ENCODE measurements around the gene MANSC4. TPM values are rescaled to one million over a fixed set of nuclear protein-coding genes. Genes with fewer than 3 reads are reported as not detected.

Gene MANSC4
- total RNA-seq, 1 donor from 2014 or later, result not detected

- no peak for DNase-seq (ENCODE audit: low spot score)
- intact Hi-C loops (cut with DNase I), result no loop called here
Observed at GRCh38 chr12:27802936-27803335, 22.9 kb upstream of the MANSC4 start.

GRCh38 chr12:27802511-27802910 is 22.5 kb upstream of the MANSC4 start:
- DNase-seq (ENCODE audit: low spot score), result no peak
- intact Hi-C loops (cut with DNase I), result no loop called here

DNA sequence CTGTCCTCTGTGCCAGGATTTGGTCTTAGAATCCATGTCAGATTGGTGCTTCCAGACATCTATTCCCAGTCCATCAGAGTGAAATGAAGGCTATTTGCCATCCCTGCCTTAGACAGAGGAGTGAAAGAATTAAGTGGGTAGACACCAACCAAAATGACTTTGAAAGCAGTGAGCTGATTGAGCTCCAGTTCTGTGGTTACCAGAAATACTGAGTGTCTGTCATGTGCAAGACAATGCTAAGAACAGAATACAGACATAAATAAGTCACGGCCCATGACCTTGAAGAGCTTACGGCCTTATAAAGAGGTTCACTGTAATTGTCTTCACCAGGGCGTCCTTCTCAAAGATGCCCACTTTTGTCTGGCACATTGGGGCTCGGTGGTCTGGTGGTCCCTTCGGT is 21.6 kb upstream of the MANSC4 start:
- intact Hi-C loops (cut with DNase I), result no loop called here
- DNase-seq (ENCODE audit: low spot score), result no peak

- no peak for DNase-seq (ENCODE audit: low spot score)
- intact Hi-C loops (cut with DNase I), result no loop called here
Observed at GRCh38 chr12:27800819-27801218, 20.8 kb upstream of the MANSC4 start.

GRCh38 chr12:27797301-27798025 is 17.4 kb upstream of the MANSC4 start:
- DNase-seq (ENCODE audit: low spot score), result no peak
- intact Hi-C loops (cut with DNase I), result no loop called here

- intact Hi-C loops (cut with DNase I), result no loop called here
- no peak for DNase-seq (ENCODE audit: low spot score)
Observed at GRCh38 chr12:27796128-27796527, 16.1 kb upstream of the MANSC4 start.

- DNase-seq (ENCODE audit: low spot score), result no peak
- intact Hi-C loops (cut with DNase I), result no loop called here
Observed at GRCh38 chr12:27794818-27795584, 15.0 kb upstream of the MANSC4 start.

- intact Hi-C loops (cut with DNase I), result no loop called here
Observed at GRCh38 chr12:27790179-27790578, 10.1 kb upstream of the MANSC4 start.

DNA sequence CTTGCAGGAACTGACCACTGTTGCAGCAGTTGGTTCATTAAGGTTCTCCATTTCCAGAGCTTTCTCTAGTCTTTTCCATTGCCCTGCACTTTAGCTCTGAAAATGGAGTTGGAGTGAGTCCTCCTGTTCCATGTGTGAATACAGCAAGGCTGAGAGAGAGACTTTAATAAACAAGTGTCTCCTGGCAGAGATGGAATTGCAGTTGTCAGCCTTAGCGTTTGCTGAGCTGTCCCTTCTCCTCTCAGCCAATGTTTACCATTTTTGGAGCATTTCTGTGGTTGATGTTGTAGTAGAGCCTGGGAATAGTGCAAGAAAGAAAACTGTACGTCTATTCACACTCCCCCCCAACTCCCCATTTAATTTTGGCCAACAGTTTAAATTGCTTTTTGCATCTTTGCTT is 7.5 kb upstream of the MANSC4 start:
- no peak for DNase-seq (ENCODE audit: low spot score)
- intact Hi-C loops (cut with DNase I), result no loop called here

More at GRCh38 chr12:27790179-27790578, 10.1 kb upstream of the MANSC4 start:
- no peak for DNase-seq (ENCODE audit: low spot score)

- intact Hi-C loops (cut with DNase I), result no loop called here
- DNase-seq (ENCODE audit: low spot score), result no peak
Observed at GRCh38 chr12:27785882-27786570, 6.0 kb upstream of the MANSC4 start.

DNA sequence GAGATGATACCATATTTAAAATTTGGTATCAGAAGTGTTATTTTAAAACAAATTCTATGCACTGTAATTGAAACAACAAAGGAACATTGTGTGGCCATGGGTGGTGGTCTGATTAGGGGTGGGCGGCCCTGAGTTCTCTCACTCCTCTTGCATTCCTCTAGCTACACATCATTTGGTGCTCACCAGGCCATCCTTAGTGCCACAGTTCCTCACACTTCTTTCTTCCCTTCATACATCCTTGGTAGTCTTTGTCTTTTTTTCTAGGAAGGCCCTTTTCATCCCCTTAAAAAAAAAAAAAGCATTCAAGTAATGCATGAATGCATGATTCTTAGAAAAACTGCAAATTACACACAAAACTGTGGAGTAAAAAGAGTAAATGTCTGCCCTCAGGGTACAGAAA is 2.4 kb upstream of the MANSC4 start:
- intact Hi-C loops (cut with DNase I), result no loop called here
- no peak for DNase-seq (ENCODE audit: low spot score)

GRCh38 chr12:27781680-27782079 is 1.6 kb upstream of the MANSC4 start:
- no peak for DNase-seq (ENCODE audit: low spot score)
- intact Hi-C loops (cut with DNase I), result loop anchor here (2.0 kb wide), 1 partner anchor 39 kb away; no protein-coding TSS in a partner anchor

DNA sequence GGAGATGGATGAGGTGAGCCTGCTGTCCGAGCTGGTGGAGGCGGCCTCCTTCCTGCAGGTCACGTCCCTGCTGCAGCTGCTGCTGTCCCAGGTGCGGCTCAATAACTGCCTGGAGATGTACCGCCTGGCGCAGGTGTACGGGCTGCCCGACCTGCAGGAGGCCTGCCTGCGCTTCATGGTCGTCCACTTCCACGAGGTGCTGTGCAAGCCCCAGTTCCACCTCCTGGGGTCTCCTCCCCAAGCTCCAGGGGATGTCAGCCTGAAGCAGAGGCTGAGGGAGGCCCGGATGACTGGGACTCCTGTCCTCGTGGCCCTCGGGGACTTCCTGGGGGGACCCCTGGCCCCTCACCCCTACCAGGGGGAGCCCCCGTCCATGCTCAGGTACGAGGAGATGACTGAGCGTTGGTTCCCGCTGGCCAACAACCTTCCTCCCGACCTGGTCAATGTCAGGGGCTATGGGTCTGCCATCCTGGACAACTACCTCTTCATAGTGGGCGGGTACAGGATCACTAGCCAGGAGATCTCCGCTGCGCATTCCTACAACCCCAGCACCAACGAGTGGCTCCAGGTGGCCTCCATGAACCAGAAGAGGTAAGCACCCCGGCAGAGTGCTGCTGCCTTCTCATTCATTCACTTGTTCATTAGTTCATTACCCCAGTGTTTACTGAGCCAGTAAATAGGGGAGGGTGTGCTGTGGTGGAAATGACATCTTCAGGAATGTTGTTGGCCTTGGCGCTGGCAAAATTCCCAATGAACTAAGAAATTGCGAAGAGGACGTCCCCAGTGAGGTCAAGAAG is 774 bp upstream of the MANSC4 start:
- intact Hi-C loops (cut with DNase I), result loop anchor here (2.0 kb wide), 1 partner anchor 40 kb away; no protein-coding TSS in a partner anchor
- DNase-seq (ENCODE audit: low spot score), result no peak

GRCh38 chr12:27779416-27779919 is 568 bp downstream of the MANSC4 start:
- no peak for DNase-seq (ENCODE audit: low spot score)

GRCh38 chr12:27778206-27778605 is 1.8 kb downstream of the MANSC4 start:
- intact Hi-C loops (cut with DNase I), result no loop called here
- DNase-seq (ENCODE audit: low spot score), result no peak

More at GRCh38 chr12:27779416-27779919, 568 bp downstream of the MANSC4 start:
- intact Hi-C loops (cut with DNase I), result no loop called here

- no peak for DNase-seq (ENCODE audit: low spot score)
- intact Hi-C loops (cut with DNase I), result no loop called here
Observed at GRCh38 chr12:27777141-27777540, 2.9 kb downstream of the MANSC4 start.

DNA sequence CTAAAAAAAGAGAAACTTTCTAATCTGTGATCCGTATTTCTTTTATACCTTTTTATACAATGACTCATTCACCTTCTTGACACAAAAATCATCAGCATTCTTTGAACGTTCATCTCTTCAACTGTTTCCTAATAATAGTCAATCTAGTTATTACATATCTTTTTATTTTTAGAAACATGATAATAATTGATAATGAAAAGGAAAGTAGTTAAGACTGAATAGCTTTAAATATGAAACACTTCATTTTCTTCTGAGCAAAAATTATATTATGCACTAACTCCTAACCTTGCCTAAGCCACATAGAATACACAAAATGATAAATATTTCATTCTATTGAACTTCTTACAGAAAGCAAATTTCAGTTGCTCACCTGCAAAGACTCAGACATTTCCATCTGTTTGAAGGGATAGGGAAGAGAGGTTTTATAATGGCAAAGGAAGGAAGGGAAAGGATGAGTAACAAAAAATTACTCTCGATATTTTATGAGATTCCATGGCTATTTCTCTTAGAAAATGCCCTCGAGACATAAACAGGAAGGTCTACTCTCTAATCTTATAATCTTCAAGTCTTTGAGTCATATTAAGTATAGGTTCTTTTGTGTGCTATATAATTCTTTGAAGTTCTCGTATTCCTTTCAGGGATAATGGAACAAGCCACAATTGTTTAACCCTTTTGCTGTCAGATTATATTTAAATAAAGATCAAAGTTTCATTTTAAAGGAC is 7.5 kb downstream of the MANSC4 start:
- DNase-seq (ENCODE audit: low spot score), result no peak
- intact Hi-C loops (cut with DNase I), result no loop called here

- intact Hi-C loops (cut with DNase I), result no loop called here
- DNase-seq (ENCODE audit: low spot score), result no peak
Observed at GRCh38 chr12:27771481-27772327, 8.3 kb downstream of the MANSC4 start.
